GM12873 (cell line): ENCODE results near the gene TRIM44.

Experiments used
- CTCF ChIP-seq: IDR thresholded peaks from 2 replicates; pipeline ENCODE4 v1.5.1; 2012; ENCODE audit warnings: low read depth, mild to moderate bottlenecking, moderate library complexity, low read length, control low read depth; ENCODE audit not compliant: insufficient read depth; ENCODE audit errors: missing control alignments

TRIM44 gene

GRCh38 chr11:35662649-35663407 is at the start of gene TRIM44:
TRIM44 (plus strand) TSS chr11:35662775; CDS start chr11:35663112, 337 bp downstream.
- no peak for TF ChIP-seq CTCF

- TF ChIP-seq CTCF = no peak
These were observed 47.5 kb upstream of the TRIM44 start for GRCh38 chr11:35614939-35615569.

GRCh38 chr11:35615921-35616900 is 46.4 kb upstream of the TRIM44 start:
- TF ChIP-seq CTCF = peak; percentile 53

- no peak for TF ChIP-seq CTCF
These were observed 45.3 kb upstream of the TRIM44 start for GRCh38 chr11:35617316-35617686.

- TF ChIP-seq CTCF = no peak
These were observed 44.7 kb upstream of the TRIM44 start, which contains the start of gene FJX1 for GRCh38 chr11:35617687-35618496. FJX1 (plus strand) TSS chr11:35618460; CDS start chr11:35618637, 177 bp downstream.

GRCh38 chr11:35618497-35619115 is 44.0 kb upstream of the TRIM44 start:
- TF ChIP-seq CTCF = peak; percentile 22
